Ishikawa (cell line): Measurements from ENCODE around the gene PHF3.

ENCODE experiments used
- CEBPB ChIP-seq: IDR thresholded peaks from 2 replicates; pipeline ENCODE4 v1.6.1; 2012
- CREB1 ChIP-seq: IDR thresholded peaks from 2 replicates; pipeline ENCODE4 v1.6.1; 2012; ENCODE audit warnings: low read depth
- EGR1 ChIP-seq: IDR thresholded peaks from 2 replicates; pipeline ENCODE4 v1.6.1; 2012
- EP300 ChIP-seq: IDR thresholded peaks from 2 replicates; pipeline ENCODE4 v1.6.1; 2012; ENCODE audit warnings: borderline replicate concordance
- FOXM1 ChIP-seq: IDR thresholded peaks from 2 replicates; pipeline ENCODE4 v1.6.1; 2012; ENCODE audit warnings: low read depth, borderline replicate concordance
- MAX ChIP-seq: IDR thresholded peaks from 2 replicates; pipeline ENCODE4 v1.6.1; 2012
- RAD21 ChIP-seq: IDR thresholded peaks from 2 replicates; pipeline ENCODE4 v1.6.1; 2012; ENCODE audit warnings: low read depth
- TAF1 ChIP-seq: IDR thresholded peaks from 2 replicates; pipeline ENCODE4 v1.6.1; 2012; ENCODE audit warnings: low read depth, mild to moderate bottlenecking
- TCF12 ChIP-seq: IDR thresholded peaks from 2 replicates; pipeline ENCODE4 v1.6.1; 2012; ENCODE audit warnings: low read depth
- TEAD4 ChIP-seq: IDR thresholded peaks from 2 replicates; pipeline ENCODE4 v1.6.1; 2012
- YY1 ChIP-seq: IDR thresholded peaks from 2 replicates; pipeline ENCODE4 v1.6.1; 2012; ENCODE audit warnings: low read depth
- ZBTB7A ChIP-seq: IDR thresholded peaks from 2 replicates; pipeline ENCODE4 v1.6.1; 2012; ENCODE audit warnings: low read depth
- TF ChIP-seq, protein P1 (sequence below): IDR thresholded peaks from 2 replicates; pipeline ENCODE4 v1.6.1; 2012
- TF ChIP-seq, protein P2 (sequence below): IDR thresholded peaks from 2 replicates; pipeline ENCODE4 v1.6.1; 2012; ENCODE audit warnings: low read depth, mild to moderate bottlenecking

GRCh38 chr6:63615590-63615989, 20.0 kb upstream of the PHF3 start:
- TF ChIP-seq MAX (no peak), CEBPB (no peak), TAF1 (no peak), EP300 (no peak), TEAD4 (no peak), CREB1 (no peak), YY1 (no peak), FOXM1 (no peak), TCF12 (no peak), ZBTB7A (no peak), RAD21 (no peak), EGR1 (no peak)
- TF ChIP-seq, protein P1, sequence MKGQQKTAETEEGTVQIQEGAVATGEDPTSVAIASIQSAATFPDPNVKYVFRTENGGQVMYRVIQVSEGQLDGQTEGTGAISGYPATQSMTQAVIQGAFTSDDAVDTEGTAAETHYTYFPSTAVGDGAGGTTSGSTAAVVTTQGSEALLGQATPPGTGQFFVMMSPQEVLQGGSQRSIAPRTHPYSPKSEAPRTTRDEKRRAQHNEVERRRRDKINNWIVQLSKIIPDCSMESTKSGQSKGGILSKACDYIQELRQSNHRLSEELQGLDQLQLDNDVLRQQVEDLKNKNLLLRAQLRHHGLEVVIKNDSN: no peak
- TF ChIP-seq, protein P2, sequence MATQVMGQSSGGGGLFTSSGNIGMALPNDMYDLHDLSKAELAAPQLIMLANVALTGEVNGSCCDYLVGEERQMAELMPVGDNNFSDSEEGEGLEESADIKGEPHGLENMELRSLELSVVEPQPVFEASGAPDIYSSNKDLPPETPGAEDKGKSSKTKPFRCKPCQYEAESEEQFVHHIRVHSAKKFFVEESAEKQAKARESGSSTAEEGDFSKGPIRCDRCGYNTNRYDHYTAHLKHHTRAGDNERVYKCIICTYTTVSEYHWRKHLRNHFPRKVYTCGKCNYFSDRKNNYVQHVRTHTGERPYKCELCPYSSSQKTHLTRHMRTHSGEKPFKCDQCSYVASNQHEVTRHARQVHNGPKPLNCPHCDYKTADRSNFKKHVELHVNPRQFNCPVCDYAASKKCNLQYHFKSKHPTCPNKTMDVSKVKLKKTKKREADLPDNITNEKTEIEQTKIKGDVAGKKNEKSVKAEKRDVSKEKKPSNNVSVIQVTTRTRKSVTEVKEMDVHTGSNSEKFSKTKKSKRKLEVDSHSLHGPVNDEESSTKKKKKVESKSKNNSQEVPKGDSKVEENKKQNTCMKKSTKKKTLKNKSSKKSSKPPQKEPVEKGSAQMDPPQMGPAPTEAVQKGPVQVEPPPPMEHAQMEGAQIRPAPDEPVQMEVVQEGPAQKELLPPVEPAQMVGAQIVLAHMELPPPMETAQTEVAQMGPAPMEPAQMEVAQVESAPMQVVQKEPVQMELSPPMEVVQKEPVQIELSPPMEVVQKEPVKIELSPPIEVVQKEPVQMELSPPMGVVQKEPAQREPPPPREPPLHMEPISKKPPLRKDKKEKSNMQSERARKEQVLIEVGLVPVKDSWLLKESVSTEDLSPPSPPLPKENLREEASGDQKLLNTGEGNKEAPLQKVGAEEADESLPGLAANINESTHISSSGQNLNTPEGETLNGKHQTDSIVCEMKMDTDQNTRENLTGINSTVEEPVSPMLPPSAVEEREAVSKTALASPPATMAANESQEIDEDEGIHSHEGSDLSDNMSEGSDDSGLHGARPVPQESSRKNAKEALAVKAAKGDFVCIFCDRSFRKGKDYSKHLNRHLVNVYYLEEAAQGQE: no peak
